NCI-H128 (cell line): ENCODE measurements around the gene CATSPERZ.
A peak's percentile ranks its signal among the peaks of the same experiment; 100 is the strongest.
"Not testable (repeated sequence)": the region's sequence is repeated elsewhere in the genome, so short reads cannot be mapped to it uniquely, and the experiment has no call there.

Source experiments
- DNase-seq: peaks from one replicate; lab custom pipeline; 2025; ENCODE audit not compliant: unreplicated experiment; lab: John Stamatoyannopoulos, UW

CATSPERZ gene

GRCh38 chr11:64303109-64304031 lies 3.2 kb downstream of the CATSPERZ start:
- DNase-seq: no peak

GRCh38 chr11:64304032-64304315 lies 3.8 kb downstream of the CATSPERZ start:
- no peak for DNase-seq

GRCh38 chr11:64304316-64305072 lies 4.3 kb downstream of the CATSPERZ start:
- DNase-seq: peak; percentile 66

- peak; percentile 99 for DNase-seq
These were observed 5.0 kb downstream of the CATSPERZ start, which contains the start of gene ESRRA for GRCh38 chr11:64305075-64305690. TSS of gene ESRRA (plus strand) at chr11:64305524. CDS start at chr11:64307180, 1,656 bp downstream.

- no peak for DNase-seq
These were observed 5.8 kb downstream of the CATSPERZ start for GRCh38 chr11:64305691-64306562.

- DNase-seq: no peak
These were observed 6.4 kb downstream of the CATSPERZ start for GRCh38 chr11:64306563-64306875.

GRCh38 chr11:64306876-64307622 lies 6.9 kb downstream of the CATSPERZ start:
- no peak for DNase-seq

GRCh38 chr11:64307795-64308194 lies 7.6 kb downstream of the CATSPERZ start:
- not testable (repeated sequence) for DNase-seq

GRCh38 chr11:64312947-64313346 lies 12.8 kb downstream of the CATSPERZ start:
- no peak for DNase-seq

- no peak for DNase-seq
These were observed 13.5 kb downstream of the CATSPERZ start for GRCh38 chr11:64313491-64314145.

GRCh38 chr11:64314146-64314804 lies 14.1 kb downstream of the CATSPERZ start:
- no peak for DNase-seq

- DNase-seq: no peak
These were observed 14.8 kb downstream of the CATSPERZ start for GRCh38 chr11:64314805-64315561.

- not testable (repeated sequence) for DNase-seq
These were observed 15.7 kb downstream of the CATSPERZ start for GRCh38 chr11:64315667-64316526.

- no peak for DNase-seq
These were observed 16.6 kb downstream of the CATSPERZ start for GRCh38 chr11:64316672-64317324.

GRCh38 chr11:64317325-64317960 lies 17.3 kb downstream of the CATSPERZ start, which contains the start of gene TRMT112:
TSS of gene TRMT112 (minus strand) at chr11:64317559. CDS start at chr11:64317526, 33 bp downstream.
- DNase-seq: peak; percentile 97
